ENCODE results near the gene TRERF1.
A peak's percentile ranks its signal among the peaks of the same experiment; 100 is the strongest.

The TRERF1 gene

GRCh38 chr6:42257063-42257462, 194.7 kb downstream of the TRERF1 start:
- Mint-ChIP-seq H3K27me3 (no peaks in the 10 kb centered on the region), H3K4me3 (no peak overlapping the region), H3K4me1 (peaks cover 24% of the 10 kb centered on the region), H3K27ac (no peak overlapping the region), H3K9me3 (no peaks in the 10 kb centered on the region)
- no peak for DNase-seq
- ATAC-seq = no peak

- ATAC-seq = no peak
- H3K4me1 Mint-ChIP-seq = peaks cover 12% of the 10 kb centered on the region
- no peak overlapping the region for H3K27ac Mint-ChIP-seq
Measured at GRCh38 chr6:42255050-42255449, 196.7 kb downstream of the TRERF1 start.

GRCh38 chr6:42254505-42254904, 197.2 kb downstream of the TRERF1 start:
- DNase-seq (no peak), ATAC-seq (no peak)
- Mint-ChIP-seq H3K27ac (no peak overlapping the region), H3K27me3 (no peaks in the 10 kb centered on the region), H3K4me1 (peaks cover 12% of the 10 kb centered on the region), H3K9me3 (no peaks in the 10 kb centered on the region), H3K4me3 (no peak overlapping the region)

More at GRCh38 chr6:42255050-42255449, 196.7 kb downstream of the TRERF1 start:
- DNase-seq = no peak
- Mint-ChIP-seq H3K27me3 (no peaks in the 10 kb centered on the region), H3K9me3 (no peaks in the 10 kb centered on the region), H3K4me3 (no peak overlapping the region)

- H3K9me3 Mint-ChIP-seq = no peaks in the 10 kb centered on the region
- no peak for DNase-seq
Measured at GRCh38 chr6:42251911-42252637, 199.7 kb downstream of the TRERF1 start.

GRCh38 chr6:42251500-42251899, 200.2 kb downstream of the TRERF1 start:
- ATAC-seq (no peak), DNase-seq (no peak)
- no peaks in the 10 kb centered on the region for H3K27me3 Mint-ChIP-seq
- no peaks in the 10 kb centered on the region for H3K9me3 Mint-ChIP-seq
- no peak overlapping the region for H3K27ac Mint-ChIP-seq
- peaks cover 12% of the 10 kb centered on the region for H3K4me1 Mint-ChIP-seq
- H3K4me3 Mint-ChIP-seq = no peak overlapping the region

More at GRCh38 chr6:42251911-42252637, 199.7 kb downstream of the TRERF1 start:
- Mint-ChIP-seq H3K4me3 (no peak overlapping the region), H3K27ac (peak overlapping the region in 1 of 2 donors; percentile 23), H3K4me1 (peaks cover 12% of the 10 kb centered on the region), H3K27me3 (no peaks in the 10 kb centered on the region)
- ATAC-seq = no peak

GRCh38 chr6:42250274-42250931, 201.3 kb downstream of the TRERF1 start:
- peaks cover 12% of the 10 kb centered on the region for H3K4me1 Mint-ChIP-seq
- no peaks in the 10 kb centered on the region for H3K9me3 Mint-ChIP-seq
- no peak overlapping the region for H3K4me3 Mint-ChIP-seq
- DNase-seq = no peak
- H3K27me3 Mint-ChIP-seq = no peaks in the 10 kb centered on the region
- no peak overlapping the region for H3K27ac Mint-ChIP-seq
- ATAC-seq = no peak

- Mint-ChIP-seq H3K27ac (no peak overlapping the region), H3K4me1 (peaks cover 12% of the 10 kb centered on the region), H3K4me3 (no peak overlapping the region), H3K27me3 (no peaks in the 10 kb centered on the region), H3K9me3 (no peaks in the 10 kb centered on the region)
- DNase-seq = no peak
- no peak for ATAC-seq
Measured at GRCh38 chr6:42249279-42249678, 202.4 kb downstream of the TRERF1 start.

- no peak for DNase-seq
- Mint-ChIP-seq H3K4me3 (no peak overlapping the region), H3K27me3 (no peaks in the 10 kb centered on the region), H3K4me1 (no peaks in the 10 kb centered on the region), H3K27ac (no peak overlapping the region), H3K9me3 (no peaks in the 10 kb centered on the region)
- no peak for ATAC-seq
Measured at GRCh38 chr6:42243046-42243445, 208.7 kb downstream of the TRERF1 start.

GRCh38 chr6:42241915-42242314, 209.8 kb downstream of the TRERF1 start:
- Mint-ChIP-seq H3K4me3 (no peak overlapping the region), H3K4me1 (no peaks in the 10 kb centered on the region), H3K27ac (no peak overlapping the region), H3K27me3 (no peaks in the 10 kb centered on the region), H3K9me3 (no peaks in the 10 kb centered on the region)
- DNase-seq = no peak
- ATAC-seq = no peak

- no peaks in the 10 kb centered on the region for H3K27me3 Mint-ChIP-seq
- no peak for ATAC-seq
- H3K4me1 Mint-ChIP-seq = no peaks in the 10 kb centered on the region
- no peak overlapping the region for H3K4me3 Mint-ChIP-seq
- DNase-seq = no peak
- H3K9me3 Mint-ChIP-seq = no peaks in the 10 kb centered on the region
- peak overlapping the region in 1 of 2 donors; percentile 43 for H3K27ac Mint-ChIP-seq
Measured at GRCh38 chr6:42239736-42240375, 211.9 kb downstream of the TRERF1 start.

GRCh38 chr6:42239333-42239732, 212.4 kb downstream of the TRERF1 start:
- Mint-ChIP-seq H3K4me3 (no peak overlapping the region), H3K27ac (peak overlapping the region in 1 of 2 donors; percentile 4), H3K9me3 (no peaks in the 10 kb centered on the region), H3K27me3 (no peaks in the 10 kb centered on the region), H3K4me1 (no peaks in the 10 kb centered on the region)
- no peak for DNase-seq
- no peak for ATAC-seq

GRCh38 chr6:42237857-42238256, 213.9 kb downstream of the TRERF1 start:
- H3K27ac Mint-ChIP-seq = no peak overlapping the region
- no peak overlapping the region for H3K4me3 Mint-ChIP-seq
- no peaks in the 10 kb centered on the region for H3K27me3 Mint-ChIP-seq
- no peaks in the 10 kb centered on the region for H3K9me3 Mint-ChIP-seq
- no peak for DNase-seq
- H3K4me1 Mint-ChIP-seq = no peaks in the 10 kb centered on the region
- peak; percentile 57 for ATAC-seq

- peak overlapping the region in 1 of 2 donors; percentile 50 for H3K4me3 Mint-ChIP-seq
- peak overlapping the region in 1 of 2 donors; percentile 96 for H3K27ac Mint-ChIP-seq
- ATAC-seq = peak; percentile 88
- DNase-seq = no peak
- no peaks in the 10 kb centered on the region for H3K27me3 Mint-ChIP-seq
- no peaks in the 10 kb centered on the region for H3K9me3 Mint-ChIP-seq
- H3K4me1 Mint-ChIP-seq = no peaks in the 10 kb centered on the region
Measured at GRCh38 chr6:42236682-42237473, 214.8 kb downstream of the TRERF1 start.

- Mint-ChIP-seq H3K27ac (peak overlapping the region in 1 of 2 donors; percentile 62), H3K4me1 (no peaks in the 10 kb centered on the region), H3K4me3 (peak overlapping the region in 1 of 2 donors; percentile 50), H3K27me3 (no peaks in the 10 kb centered on the region), H3K9me3 (no peaks in the 10 kb centered on the region)
- ATAC-seq (no peak), DNase-seq (no peak)
Measured at GRCh38 chr6:42236030-42236429, 215.7 kb downstream of the TRERF1 start.

- no peak overlapping the region for H3K4me3 Mint-ChIP-seq
- no peaks in the 10 kb centered on the region for H3K4me1 Mint-ChIP-seq
- DNase-seq (no peak), ATAC-seq (no peak)
- no peak overlapping the region for H3K27ac Mint-ChIP-seq
- H3K9me3 Mint-ChIP-seq = no peaks in the 10 kb centered on the region
- H3K27me3 Mint-ChIP-seq = no peaks in the 10 kb centered on the region
Measured at GRCh38 chr6:42232035-42232434, 219.7 kb downstream of the TRERF1 start.

Measured in stimulated activated naive CD8-positive, alpha-beta T cell treated with anti-CD3 and anti-CD28 coated beads, Interleukin-15, amount 100 ng/mL, for 72 hours (primary cell).